HCT116 (cell line): ENCODE data around the gene CEP55. TPM values are rescaled to one million over a fixed set of nuclear protein-coding genes. Genes with fewer than 3 reads are reported as not detected.

ENCODE experiments used
- ATAC-seq: fragments of 200-7000 bp; cut with Tn5 transposase; 2 replicates; pipeline ENCODE4 v1.9.1; 2020; ENCODE audit warnings: mild to moderate bottlenecking, moderate library complexity
- BruUV-seq: library from RNA; stranded (reverse); fragments of 400-500 nt; replicated peaks from 2 replicates; lab custom pipeline; 2021; lab: Mats Ljungman, UMichigan
- CTCF ChIA-PET: fragments of 300-600 bp; sonication (Branson Sonifier 250); formaldehyde crosslinking; loops from one replicate; lab custom pipeline; 2021; ENCODE audit warnings: antibody characterized with exemption; lab: Charles Lee
- POLR2A ChIA-PET: fragments of 300-600, 350-600 bp; sonication (Branson Sonifier 250); formaldehyde crosslinking; loops from one replicate; lab custom pipeline; 2021; ENCODE audit warnings: antibody characterized with exemption; lab: Charles Lee
- RAD21 ChIA-PET, 2 experiments: fragments of 300-600 bp; sonication (Branson Sonifier 250); formaldehyde crosslinking; loops; one replicate each; lab custom pipeline; 2023; ENCODE audit warnings: low total read pairs in 2 of 2; ENCODE audit not compliant: uncharacterized antibody in 2 of 2, unreplicated experiment in 2 of 2, low non-redundant PET in 1 of 2; lab: Charles Lee
- DNase-seq: peaks from one replicate; pipeline ENCODE4 v3.0.0-alpha.2; 2010; ENCODE audit warnings: low read depth, low spot score
- H2AFZ ChIP-seq: fragments of 200-600 bp; shearing (Covaris generic), sonication (generic); 2 replicates; pipeline ENCODE4 v1.6.1; 2017; ENCODE audit warnings: low read depth, mixed run types, mixed read lengths, antibody characterized with exemption, low read length; ENCODE audit not compliant: poor library complexity, severe bottlenecking
- H3K27ac ChIP-seq: 2 replicates; pipeline ENCODE4 v1.5.1; 2012; ENCODE audit warnings: low read depth, low read length
- H3K27me3 ChIP-seq: fragments of 200-600 bp; sonication (generic); 2 replicates; pipeline ENCODE4 v1.6.1; 2016; ENCODE audit warnings: mixed run types, low read length, mixed read lengths; ENCODE audit not compliant: insufficient read depth
- H3K36me3 ChIP-seq, 2 experiments: fragments of 200-500 bp in 1 of 2; fragments of 200-600 bp in 1 of 2; sonication (Bioruptor generic) in 1 of 2; sonication (generic) in 1 of 2; 2 replicates each; pipeline versions ENCODE4 v1.5.1 to v1.6.1; 2014 to 2016; ENCODE audit warnings: low read length in 2 of 2, inconsistent platforms in 1 of 2, mixed read lengths in 1 of 2, mixed run types in 1 of 2; ENCODE audit not compliant: insufficient read depth in 2 of 2, control insufficient read depth in 1 of 2
- H3K4me1 ChIP-seq, 2 experiments: fragments of 200-600 bp in 1 of 2; sonication (generic) in 1 of 2; 2 replicates each; pipeline versions ENCODE4 v1.5.1 to v1.6.1; 2012 to 2017; ENCODE audit warnings: low read length in 2 of 2, inconsistent platforms in 1 of 2, mild to moderate bottlenecking in 1 of 2, mixed read lengths in 1 of 2, mixed run types in 1 of 2, moderate library complexity in 1 of 2; ENCODE audit not compliant: insufficient read depth in 2 of 2, control insufficient read depth in 1 of 2
- H3K4me2 ChIP-seq: fragments of 200-600 bp; sonication (generic); 2 replicates; pipeline ENCODE4 v1.6.1; 2017; ENCODE audit warnings: mixed run types, low read length, mixed read lengths
- H3K4me3 ChIP-seq, 2 experiments: fragments of 200-600 bp in 1 of 2; sonication (generic) in 1 of 2; replicated peaks in 1 of 2; 2 replicates each; pipeline ENCODE4 v1.5.1; 2011 to 2016; ENCODE audit warnings: low read length in 2 of 2, control low read depth in 1 of 2, low read depth in 1 of 2, mild to moderate bottlenecking in 1 of 2, mixed read lengths in 1 of 2, mixed run types in 1 of 2
- H3K79me2 ChIP-seq: fragments of 200-600 bp; sonication (generic); 2 replicates; pipeline ENCODE4 v1.6.1; 2017; ENCODE audit warnings: mild to moderate bottlenecking, mixed run types, low read length, moderate library complexity, mixed read lengths; ENCODE audit not compliant: insufficient read depth
- H3K9ac ChIP-seq: fragments of 200-600 bp; sonication (generic); 2 replicates; pipeline ENCODE4 v1.6.1; 2016; ENCODE audit warnings: low read length, mixed read lengths
- H3K9me2 ChIP-seq: fragments of 200-600 bp; sonication (generic), shearing (Covaris generic); 2 replicates; pipeline ENCODE4 v1.6.1; 2017; ENCODE audit warnings: mixed run types, mild to moderate bottlenecking, moderate library complexity; ENCODE audit not compliant: insufficient read depth
- H3K9me3 ChIP-seq, 2 experiments: fragments of 200-500 bp in 1 of 2; fragments of 200-600 bp in 1 of 2; sonication (Bioruptor generic) in 1 of 2; sonication (generic) in 1 of 2; 2 replicates each; pipeline ENCODE4 v1.6.1; 2014 to 2017; ENCODE audit warnings: low read length in 2 of 2, mixed read lengths in 2 of 2, inconsistent platforms in 1 of 2, low read depth in 1 of 2, mild to moderate bottlenecking in 1 of 2, mixed run types in 1 of 2, moderate library complexity in 1 of 2; ENCODE audit not compliant: control insufficient read depth in 1 of 2, insufficient read depth in 1 of 2
- H4K20me1 ChIP-seq: fragments of 200-600 bp; sonication (generic), shearing (Covaris generic); 2 replicates; pipeline ENCODE4 v1.6.1; 2017; ENCODE audit warnings: mixed run types, mild to moderate bottlenecking, moderate library complexity; ENCODE audit not compliant: insufficient read depth
- FOSL1 ChIP-seq: IDR thresholded peaks from 2 replicates; pipeline ENCODE4 v1.6.1; 2012; ENCODE audit warnings: low read depth
- POLR2A ChIP-seq: IDR thresholded peaks from 2 replicates; pipeline ENCODE4 v1.7.0; 2011; ENCODE audit warnings: borderline replicate concordance; ENCODE audit not compliant: insufficient read depth, insufficient read length; ENCODE audit errors: extremely low read depth
- RAD21 ChIP-seq: IDR thresholded peaks from 2 replicates; pipeline ENCODE4 v1.6.1; 2012; ENCODE audit warnings: low read depth, mild to moderate bottlenecking
- SRF ChIP-seq: IDR thresholded peaks from 2 replicates; pipeline ENCODE4 v1.6.1; 2012; ENCODE audit warnings: low read depth
- TCF7L2 ChIP-seq: IDR thresholded peaks from 2 replicates; pipeline ENCODE4 v1.7.0; 2011; ENCODE audit warnings: borderline replicate concordance, inconsistent platforms; ENCODE audit not compliant: insufficient read depth, insufficient read length; ENCODE audit errors: extremely low read depth
- YY1 ChIP-seq: IDR thresholded peaks from 2 replicates; pipeline ENCODE4 v1.6.1; 2011; ENCODE audit warnings: low read length, low read depth, moderate library complexity, mild to moderate bottlenecking; ENCODE audit not compliant: insufficient replicate concordance; ENCODE audit errors: extremely low read depth
- ZFX ChIP-seq: fragments of 450-650 bp; IDR thresholded peaks from 2 replicates; pipeline ENCODE4 v1.6.1; 2017
- intact Hi-C: fragments of 100-400 bp; cut with micrococcal nuclease; formaldehyde crosslinking; loops from 2 replicates; pipeline ENCODE4 v1.10.0; 2022
- total RNA-seq: library from RNA; stranded (reverse); gene quantifications from one replicate; pipeline ENCODE4 v1.2.1, GENCODE V29; 2021; ENCODE audit not compliant: unreplicated experiment
- TF ChIP-seq, protein P1 (sequence below), 3 experiments: fragments of 200-600 bp in 1 of 3; sonication (generic) in 1 of 3; IDR thresholded peaks in 2 of 3; conservative IDR thresholded peaks in 1 of 3; 2 replicates each; pipeline ENCODE4 v1.5.1; 2012 to 2017; ENCODE audit warnings: low read depth in 2 of 3, low read length in 2 of 3, antibody characterized with exemption in 1 of 3, borderline replicate concordance in 1 of 3, control low read depth in 1 of 3, mild to moderate bottlenecking in 1 of 3, mixed read lengths in 1 of 3, mixed run types in 1 of 3, moderate library complexity in 1 of 3; ENCODE audit not compliant: insufficient read depth in 1 of 3
- TF ChIP-seq, protein P2 (sequence below): IDR thresholded peaks from 2 replicates; pipeline ENCODE4 v1.6.1; 2012; ENCODE audit warnings: low read depth

The CEP55 gene
- total RNA-seq, 1 experiment from 2014 or later = 63.7 TPM

DNA sequence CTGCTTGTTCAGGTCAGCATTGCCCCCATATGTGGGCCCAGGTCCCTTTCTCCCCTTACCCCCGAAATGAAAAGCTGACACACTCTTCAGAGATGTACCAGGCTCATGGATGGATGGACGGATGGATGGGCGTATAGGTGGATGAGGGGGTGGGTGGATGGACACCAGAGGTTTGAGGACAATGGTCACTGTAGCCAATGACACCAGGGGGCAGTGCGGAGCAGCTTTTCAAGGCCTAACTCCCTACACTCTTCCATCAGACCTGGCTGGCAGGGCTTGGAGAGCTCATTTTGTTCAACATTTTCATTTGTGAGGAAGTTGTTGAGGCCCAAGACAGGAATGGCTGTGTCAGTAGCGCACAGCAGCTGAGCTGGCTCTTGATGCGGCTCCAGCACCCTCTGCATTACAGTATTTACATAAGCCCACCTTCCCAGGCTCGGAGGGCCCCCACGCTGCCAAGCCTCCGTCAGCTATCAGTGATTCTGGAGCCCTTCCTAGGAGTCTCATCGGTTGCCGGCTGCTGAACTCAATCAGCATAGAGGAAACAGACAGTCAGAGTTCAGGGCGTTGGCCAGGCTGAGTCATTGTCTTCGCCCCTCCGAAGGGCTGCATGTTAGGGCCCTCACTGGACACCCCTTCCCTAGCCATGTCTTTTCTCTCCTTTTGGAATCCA is 58.5 kb downstream of the CEP55 start:
- no TSS peak for BruUV-seq
- H2AFZ ChIP-seq = peak overlapping the region; percentile 94
- intact Hi-C loops = loop anchor here (1.0 to 2.0 kb wide), 2 partner anchors 125 to 262 kb away; no protein-coding TSS in a partner anchor
- ChIA-PET CTCF (interaction anchor here (0.8 to 3.1 kb wide), 22 partner anchors 9 to 304 kb away, joined by 3 to 71 read pairs (median 5); partner anchors contain the start of gene FRA10AC1), POLR2A (interaction anchor here (1.1 kb wide), 1 partner anchor 103 kb away, joined by 5 read pairs; no protein-coding TSS in a partner anchor), RAD21 (interaction anchor here (0.6 to 1.6 kb wide), 3 partner anchors 124 to 192 kb away, joined by 3 to 16 read pairs (median 6); no protein-coding TSS in a partner anchor)
- H4K20me1 ChIP-seq = no peaks in the 10 kb centered on the region
- H3K4me2 ChIP-seq = peak overlapping the region; percentile 33; the same call in 1 of the 2 replicates
- no peaks in the 10 kb centered on the region for H3K79me2 ChIP-seq
- no peaks in the 10 kb centered on the region for H3K9me3 ChIP-seq
- DNase-seq (peak; percentile 47), ATAC-seq (peak; percentile 99)
- no peak overlapping the region for H3K9ac ChIP-seq
- H3K36me3 ChIP-seq = no peaks in the 10 kb centered on the region
- no peak overlapping the region for H3K27ac ChIP-seq
- TF ChIP-seq RAD21 = peak; percentile 73
- TF ChIP-seq, protein P1, sequence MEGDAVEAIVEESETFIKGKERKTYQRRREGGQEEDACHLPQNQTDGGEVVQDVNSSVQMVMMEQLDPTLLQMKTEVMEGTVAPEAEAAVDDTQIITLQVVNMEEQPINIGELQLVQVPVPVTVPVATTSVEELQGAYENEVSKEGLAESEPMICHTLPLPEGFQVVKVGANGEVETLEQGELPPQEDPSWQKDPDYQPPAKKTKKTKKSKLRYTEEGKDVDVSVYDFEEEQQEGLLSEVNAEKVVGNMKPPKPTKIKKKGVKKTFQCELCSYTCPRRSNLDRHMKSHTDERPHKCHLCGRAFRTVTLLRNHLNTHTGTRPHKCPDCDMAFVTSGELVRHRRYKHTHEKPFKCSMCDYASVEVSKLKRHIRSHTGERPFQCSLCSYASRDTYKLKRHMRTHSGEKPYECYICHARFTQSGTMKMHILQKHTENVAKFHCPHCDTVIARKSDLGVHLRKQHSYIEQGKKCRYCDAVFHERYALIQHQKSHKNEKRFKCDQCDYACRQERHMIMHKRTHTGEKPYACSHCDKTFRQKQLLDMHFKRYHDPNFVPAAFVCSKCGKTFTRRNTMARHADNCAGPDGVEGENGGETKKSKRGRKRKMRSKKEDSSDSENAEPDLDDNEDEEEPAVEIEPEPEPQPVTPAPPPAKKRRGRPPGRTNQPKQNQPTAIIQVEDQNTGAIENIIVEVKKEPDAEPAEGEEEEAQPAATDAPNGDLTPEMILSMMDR (IDR thresholded peaks at IDR 0.05 in 2 of 3, conservative IDR thresholded peaks at IDR 0.05 in 1 of 3; ENCODE audit: borderline replicate concordance in 1 of 3, insufficient read depth in 1 of 3, low read depth in 2 of 3, low read length in 2 of 3) = peak; percentile 49 to 86 (median 79); a peak in 5 of 6 replicates
- no peak for TF ChIP-seq TCF7L2
- no peak for TF ChIP-seq SRF
- H3K4me3 ChIP-seq = no peak overlapping the region
- H3K4me1 ChIP-seq = peaks cover 0 to 7% of the 10 kb centered on the region in 2 experiments; a peak in 2 of 4 replicates
- no peaks in the 10 kb centered on the region for H3K9me2 ChIP-seq
- no peaks in the 10 kb centered on the region for H3K27me3 ChIP-seq

DNA sequence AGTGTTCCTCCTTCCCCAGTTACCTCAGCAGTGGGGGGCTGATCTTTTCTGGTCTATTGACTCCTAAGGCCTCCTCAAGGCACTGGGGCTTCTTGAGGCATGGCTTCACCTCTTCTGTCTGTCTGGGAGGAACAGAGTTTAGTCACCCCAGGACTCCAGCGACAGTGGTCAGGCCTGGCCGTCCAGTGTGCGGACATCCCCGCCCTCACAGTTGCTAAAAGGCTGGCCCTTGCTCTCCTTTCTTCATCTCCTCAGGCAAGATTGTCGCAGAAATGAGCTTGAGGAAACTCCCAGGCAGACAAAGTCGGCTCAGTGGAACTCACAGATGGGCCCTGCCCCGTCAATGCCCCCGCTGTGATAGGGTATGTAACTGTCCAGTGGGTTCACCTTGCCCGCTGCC is 63.1 kb downstream of the CEP55 start:
- H3K4me1 ChIP-seq = peaks cover 0 to 7% of the 10 kb centered on the region in 2 experiments; a peak in 2 of 4 replicates
- no TSS peak for BruUV-seq
- ChIA-PET POLR2A (no interaction called here), CTCF (interaction anchor here (1.2 kb wide), 1 partner anchor 17 kb away, joined by 3 read pairs; no protein-coding TSS in a partner anchor), RAD21 (no interaction called here)
- no peak overlapping the region for H3K4me2 ChIP-seq
- no peak for ATAC-seq
- H3K4me3 ChIP-seq = no peak overlapping the region
- DNase-seq = no peak
- no peaks in the 10 kb centered on the region for H3K9me2 ChIP-seq
- no peaks in the 10 kb centered on the region for H4K20me1 ChIP-seq
- no peaks in the 10 kb centered on the region for H3K36me3 ChIP-seq
- no peaks in the 10 kb centered on the region for H3K9me3 ChIP-seq
- no peak overlapping the region for H3K9ac ChIP-seq
- no peak overlapping the region for H2AFZ ChIP-seq
- no peaks in the 10 kb centered on the region for H3K79me2 ChIP-seq
- intact Hi-C loops = no loop called here
- H3K27me3 ChIP-seq = no peaks in the 10 kb centered on the region
- no peak overlapping the region for H3K27ac ChIP-seq
- TF ChIP-seq YY1 = no peak
- TF ChIP-seq POLR2A = no peak
- TF ChIP-seq, protein P2, sequence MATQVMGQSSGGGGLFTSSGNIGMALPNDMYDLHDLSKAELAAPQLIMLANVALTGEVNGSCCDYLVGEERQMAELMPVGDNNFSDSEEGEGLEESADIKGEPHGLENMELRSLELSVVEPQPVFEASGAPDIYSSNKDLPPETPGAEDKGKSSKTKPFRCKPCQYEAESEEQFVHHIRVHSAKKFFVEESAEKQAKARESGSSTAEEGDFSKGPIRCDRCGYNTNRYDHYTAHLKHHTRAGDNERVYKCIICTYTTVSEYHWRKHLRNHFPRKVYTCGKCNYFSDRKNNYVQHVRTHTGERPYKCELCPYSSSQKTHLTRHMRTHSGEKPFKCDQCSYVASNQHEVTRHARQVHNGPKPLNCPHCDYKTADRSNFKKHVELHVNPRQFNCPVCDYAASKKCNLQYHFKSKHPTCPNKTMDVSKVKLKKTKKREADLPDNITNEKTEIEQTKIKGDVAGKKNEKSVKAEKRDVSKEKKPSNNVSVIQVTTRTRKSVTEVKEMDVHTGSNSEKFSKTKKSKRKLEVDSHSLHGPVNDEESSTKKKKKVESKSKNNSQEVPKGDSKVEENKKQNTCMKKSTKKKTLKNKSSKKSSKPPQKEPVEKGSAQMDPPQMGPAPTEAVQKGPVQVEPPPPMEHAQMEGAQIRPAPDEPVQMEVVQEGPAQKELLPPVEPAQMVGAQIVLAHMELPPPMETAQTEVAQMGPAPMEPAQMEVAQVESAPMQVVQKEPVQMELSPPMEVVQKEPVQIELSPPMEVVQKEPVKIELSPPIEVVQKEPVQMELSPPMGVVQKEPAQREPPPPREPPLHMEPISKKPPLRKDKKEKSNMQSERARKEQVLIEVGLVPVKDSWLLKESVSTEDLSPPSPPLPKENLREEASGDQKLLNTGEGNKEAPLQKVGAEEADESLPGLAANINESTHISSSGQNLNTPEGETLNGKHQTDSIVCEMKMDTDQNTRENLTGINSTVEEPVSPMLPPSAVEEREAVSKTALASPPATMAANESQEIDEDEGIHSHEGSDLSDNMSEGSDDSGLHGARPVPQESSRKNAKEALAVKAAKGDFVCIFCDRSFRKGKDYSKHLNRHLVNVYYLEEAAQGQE = no peak
- no peak for TF ChIP-seq ZFX
- TF ChIP-seq, protein P1 (IDR thresholded peaks at IDR 0.05 in 2 of 3, conservative IDR thresholded peaks at IDR 0.05 in 1 of 3; ENCODE audit: borderline replicate concordance in 1 of 3, insufficient read depth in 1 of 3, low read depth in 2 of 3, low read length in 2 of 3) = no peak
- no peak for TF ChIP-seq FOSL1
